GM21447 (cell line): Measurements from ENCODE around the gene IRS2.
A peak's percentile ranks its signal among the peaks of the same experiment; 100 is the strongest.

Experiments
- ATAC-seq: cut with Tn5 transposase; IDR thresholded peaks from one replicate; pipeline ENCODE4 v1.9.1; 2021; ENCODE audit not compliant: unreplicated experiment

Gene IRS2

GRCh38 chr13:109760402-109760801 lies 26.0 kb downstream of the IRS2 start:
- no peak for ATAC-seq

DNA sequence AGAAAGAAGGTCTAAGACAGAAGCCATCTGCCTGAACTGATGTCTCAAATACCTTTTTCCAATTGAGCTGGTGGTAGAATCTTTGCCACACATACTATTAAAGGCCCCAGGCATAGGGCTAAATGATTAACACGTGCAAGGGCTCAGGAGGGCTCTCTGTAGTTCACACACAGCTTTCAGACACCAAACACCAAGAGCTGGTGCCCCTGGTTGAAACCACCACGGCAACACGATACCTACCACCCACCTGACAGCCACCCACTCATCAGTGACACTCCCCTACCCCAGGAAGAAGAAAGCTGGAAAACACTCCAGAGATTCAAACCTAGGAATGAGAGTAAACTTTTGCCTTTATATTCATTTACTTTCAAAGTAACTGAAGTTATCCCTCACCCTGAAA lies 26.8 kb downstream of the IRS2 start:
- ATAC-seq, result no peak

DNA sequence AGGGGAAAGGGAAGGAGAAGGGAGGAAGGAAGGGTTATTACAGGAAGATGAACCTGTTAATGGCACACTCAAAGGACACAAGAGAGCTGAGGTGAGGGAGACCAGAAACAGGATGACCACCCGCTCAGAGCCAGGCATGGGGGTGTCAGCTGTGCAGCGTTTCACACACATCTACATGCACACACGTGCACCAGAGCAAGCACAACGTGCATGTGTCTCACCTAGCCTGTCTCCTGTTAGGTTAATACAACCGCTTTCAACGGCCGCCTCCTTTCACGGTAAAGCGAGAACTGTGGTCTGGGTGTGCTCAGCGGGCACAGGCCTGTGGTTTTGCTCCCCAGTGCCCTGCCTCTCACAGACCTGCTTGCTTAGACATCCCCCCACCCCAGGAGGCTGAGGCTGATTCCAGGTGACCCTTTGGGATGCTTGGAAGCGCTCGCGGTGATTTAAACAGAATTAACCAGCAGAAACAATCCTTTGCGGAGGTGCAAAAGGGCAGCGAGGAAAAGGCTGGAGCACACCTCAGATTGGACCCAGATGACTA lies 27.4 kb downstream of the IRS2 start:
- no peak for ATAC-seq

- no peak for ATAC-seq
Observed at GRCh38 chr13:109756778-109757177, 29.6 kb downstream of the IRS2 start.

- ATAC-seq, result no peak
Observed at GRCh38 chr13:109755997-109756396, 30.4 kb downstream of the IRS2 start.

- ATAC-seq, result no peak
Observed at GRCh38 chr13:109755551-109755950, 30.8 kb downstream of the IRS2 start.

- no peak for ATAC-seq
Observed at GRCh38 chr13:109751477-109751876, 34.9 kb downstream of the IRS2 start.

- ATAC-seq, result no peak
Observed at GRCh38 chr13:109750221-109750775, 36.1 kb downstream of the IRS2 start.

DNA sequence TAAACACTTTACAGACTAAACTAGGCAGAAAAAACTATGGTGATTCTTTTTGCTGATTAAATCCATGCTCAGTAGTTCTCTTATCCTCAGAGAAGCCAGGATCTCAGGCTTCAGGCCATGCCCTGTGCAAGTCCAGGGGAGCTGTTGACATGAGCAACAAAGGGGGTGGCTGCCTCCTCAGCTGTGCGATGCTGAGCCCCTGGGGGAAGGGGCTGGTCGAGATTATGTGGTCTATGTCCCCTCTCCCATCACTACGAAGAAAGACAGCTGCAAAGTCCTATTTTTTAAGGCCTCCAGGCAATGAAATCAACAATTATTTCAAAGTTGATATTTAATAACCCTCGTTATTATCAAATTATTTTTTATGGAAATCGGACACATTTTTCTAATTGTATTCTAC lies 37.0 kb downstream of the IRS2 start:
- ATAC-seq, result no peak

DNA sequence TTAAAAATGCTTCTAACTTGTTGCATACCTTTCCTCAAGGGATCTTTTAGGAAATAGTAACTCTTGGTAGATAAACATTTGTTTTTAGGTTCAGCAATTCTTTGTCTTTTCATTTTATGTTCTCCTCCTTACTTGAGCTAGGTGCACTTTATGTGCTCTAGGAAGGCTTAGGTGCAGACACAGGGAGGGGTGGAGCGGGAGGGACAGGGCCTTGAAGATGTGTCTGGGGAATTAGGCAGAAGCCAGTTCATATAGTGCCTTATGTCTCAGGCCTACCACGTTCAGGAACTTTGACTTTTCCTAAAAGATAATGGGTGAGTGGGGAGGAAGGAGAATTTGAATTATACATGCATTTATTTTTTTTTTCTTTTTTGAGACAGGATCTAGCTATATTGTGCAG lies 37.7 kb downstream of the IRS2 start:
- ATAC-seq, result no peak

DNA sequence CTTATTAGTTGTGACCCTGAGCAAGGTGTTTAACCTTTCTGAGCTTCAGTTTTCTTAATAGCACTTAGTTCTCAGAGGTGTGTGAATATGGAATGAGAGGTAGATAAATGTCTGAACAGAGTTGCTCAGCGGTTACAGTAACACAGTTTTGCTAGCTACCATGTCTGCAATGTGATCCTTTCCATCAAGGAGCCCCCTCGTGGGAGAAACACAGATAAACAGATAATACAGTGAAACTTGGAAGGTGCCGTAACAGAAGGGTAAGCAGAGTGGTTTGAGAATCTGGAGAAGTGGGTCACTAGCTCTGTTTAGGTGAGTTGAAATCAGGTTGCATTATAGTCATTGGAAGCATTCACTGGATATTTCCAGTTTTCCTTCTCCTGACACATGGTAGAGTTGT lies 38.9 kb downstream of the IRS2 start:
- ATAC-seq, result no peak

DNA sequence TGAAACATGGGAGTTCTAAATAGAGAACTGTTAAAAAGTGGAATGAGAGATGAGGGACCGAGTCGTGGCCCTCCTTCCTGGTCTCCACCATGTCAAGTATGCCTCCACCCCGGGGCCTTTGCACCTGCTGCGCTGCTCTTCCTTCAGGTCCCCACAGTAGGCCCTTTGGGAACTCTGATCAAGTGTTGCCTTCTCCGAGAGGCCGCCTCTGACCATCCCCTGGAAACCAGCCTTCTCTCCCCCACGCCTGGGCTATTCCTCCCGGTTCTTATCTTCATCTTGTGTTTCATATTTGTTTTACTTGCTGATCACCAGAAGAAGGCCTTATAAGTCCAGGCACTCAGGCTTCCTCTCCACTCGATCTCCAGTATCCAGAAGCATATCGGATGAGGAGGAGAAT lies 40.0 kb downstream of the IRS2 start:
- ATAC-seq, result no peak

GRCh38 chr13:109745702-109746101 lies 40.7 kb downstream of the IRS2 start:
- no peak for ATAC-seq

DNA sequence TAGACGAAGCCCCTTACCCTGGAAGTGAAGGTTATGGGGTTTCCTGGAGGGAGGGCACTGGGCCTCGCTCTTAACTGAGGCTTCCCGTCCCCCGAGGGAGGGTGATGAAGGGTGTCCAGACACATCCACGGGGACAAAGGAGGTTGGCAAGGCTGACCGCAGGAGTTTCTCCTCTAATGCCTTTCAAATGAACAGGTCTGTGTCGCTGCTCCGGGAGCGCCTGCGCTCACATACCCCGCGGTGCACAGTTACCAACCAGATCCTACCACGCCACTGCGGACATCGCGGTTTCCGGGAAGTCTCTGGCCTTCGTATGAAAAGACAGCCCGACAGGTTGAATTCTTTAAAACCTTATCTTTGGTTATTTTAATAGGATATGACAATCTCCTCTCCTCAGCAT lies 41.3 kb downstream of the IRS2 start:
- ATAC-seq, result no peak

DNA sequence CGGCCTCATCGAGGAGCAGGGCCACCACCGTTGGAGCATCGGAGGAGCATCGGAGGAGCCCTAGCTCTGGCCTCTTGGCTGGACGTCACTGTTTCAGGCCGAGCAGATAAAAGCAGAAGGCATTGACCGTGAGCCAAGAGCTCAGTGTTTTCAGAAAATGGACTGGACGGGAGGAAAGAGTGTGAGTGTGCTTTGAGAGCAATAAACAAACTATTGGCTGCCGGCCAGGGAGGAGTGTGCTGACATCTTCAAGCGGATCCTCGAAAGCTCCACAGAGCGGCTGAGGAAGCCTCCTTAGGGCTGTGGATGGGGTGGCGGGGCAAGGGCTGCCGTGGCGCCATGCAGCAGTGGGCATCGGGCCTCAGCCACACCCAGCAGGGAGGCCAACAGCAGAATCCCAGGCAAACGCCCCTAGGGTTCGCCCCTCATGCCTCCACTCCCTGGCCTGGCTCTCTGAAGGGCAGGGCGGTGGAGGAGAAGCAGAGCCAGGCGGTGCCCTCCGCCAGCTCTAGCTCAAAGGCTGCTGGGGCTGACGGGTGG lies 41.8 kb downstream of the IRS2 start:
- ATAC-seq, result no peak

- ATAC-seq, result peak; percentile 84
Observed at GRCh38 chr13:109743706-109744453, 42.5 kb downstream of the IRS2 start.

GRCh38 chr13:109741966-109742365 lies 44.4 kb downstream of the IRS2 start:
- ATAC-seq, result no peak

DNA sequence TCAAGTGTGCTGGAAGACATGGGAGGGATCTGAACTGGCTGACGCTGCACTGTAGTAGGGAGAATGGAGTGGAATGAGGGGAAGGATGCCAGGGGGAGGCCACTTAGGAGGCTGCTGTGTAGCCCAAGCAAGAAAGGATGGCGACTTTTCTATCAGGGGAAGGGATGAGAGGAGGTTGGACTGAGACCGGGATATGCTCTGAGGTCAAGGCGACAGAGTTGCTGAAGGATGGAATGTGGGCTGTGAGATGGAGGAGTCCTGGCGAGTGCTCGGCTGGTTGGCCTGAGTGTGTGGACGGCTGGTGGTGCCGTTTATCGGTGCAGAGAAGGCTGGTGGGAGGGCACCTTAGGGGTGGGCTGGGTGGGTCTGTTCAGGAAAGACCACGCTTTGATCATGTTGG lies 45.7 kb downstream of the IRS2 start:
- ATAC-seq, result no peak

DNA sequence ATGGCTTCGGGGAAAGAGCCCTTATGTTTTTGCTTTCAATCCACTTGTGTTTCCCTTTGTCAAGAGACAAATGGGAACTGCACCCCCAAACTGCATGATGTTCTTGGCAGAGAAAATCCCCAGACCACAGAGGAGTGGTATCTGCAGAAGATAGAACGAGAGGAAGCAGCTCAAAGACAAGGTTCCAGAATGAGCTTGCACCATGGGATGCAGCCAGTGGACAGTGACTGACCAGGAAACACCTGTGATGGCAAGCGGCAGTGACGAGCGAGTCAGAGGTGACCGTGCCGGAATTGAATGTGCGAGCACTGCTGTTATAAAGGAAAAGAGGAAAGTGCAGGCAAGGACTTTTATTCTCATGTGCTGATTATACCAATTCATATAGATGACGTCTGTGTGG lies 46.3 kb downstream of the IRS2 start:
- no peak for ATAC-seq

DNA sequence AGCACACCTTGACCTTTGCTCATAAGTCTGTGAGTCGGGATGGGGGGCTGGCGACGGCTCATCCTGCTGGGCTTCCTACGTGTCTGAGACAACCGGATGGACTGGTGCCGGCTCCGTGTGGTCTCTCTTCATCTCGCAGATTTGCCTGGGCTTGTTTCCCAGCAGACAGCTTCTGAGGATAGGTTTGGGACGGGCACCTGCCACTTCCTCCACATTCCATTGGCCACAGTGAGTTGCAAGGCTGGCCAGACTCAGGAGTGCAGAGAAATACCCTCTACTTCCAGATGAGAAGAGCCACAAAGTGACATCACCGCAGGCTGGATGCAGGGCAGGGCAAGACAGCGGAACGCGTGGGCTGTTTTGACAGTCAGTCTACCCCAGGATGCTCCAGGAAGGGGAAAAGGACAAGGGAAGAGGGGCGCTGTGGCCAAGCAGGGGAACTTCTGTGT lies 48.1 kb downstream of the IRS2 start:
- ATAC-seq, result no peak

DNA sequence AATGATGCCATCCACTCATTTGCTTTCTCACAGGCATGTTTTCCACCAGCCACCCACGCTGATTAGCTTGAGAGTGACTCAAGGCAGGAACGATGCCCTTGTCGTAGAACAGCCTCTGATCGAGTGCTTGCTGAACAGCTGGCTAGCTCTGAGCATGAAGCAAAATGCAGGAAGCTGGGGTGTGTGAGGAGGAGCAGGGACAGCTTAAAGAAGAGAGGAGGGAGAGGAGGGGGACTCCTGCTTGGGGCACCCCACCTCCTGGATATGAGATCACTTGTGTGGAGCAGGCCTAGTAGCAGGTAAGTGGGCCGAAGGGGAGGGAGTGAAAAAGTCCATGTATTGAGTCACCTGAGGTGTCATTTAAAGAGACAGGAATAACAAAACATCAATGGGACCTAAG lies 48.8 kb downstream of the IRS2 start:
- no peak for ATAC-seq

- ATAC-seq, result no peak
Observed at GRCh38 chr13:109737046-109737573, 49.3 kb downstream of the IRS2 start.
